Suprapubic skin (tissue), 4 donors: ENCODE data around the gene SECISBP2.

Source experiments
- EP300 ChIP-seq: sonication (generic); formaldehyde crosslinking; IDR thresholded peaks from one replicate; pipeline ENCODE4 v1.6.1; 2017; ENCODE audit warnings: antibody characterized with exemption
- POLR2A ChIP-seq, 2 donors: fragments of 450-650 bp; IDR thresholded peaks; one replicate each; pipeline ENCODE4 v1.6.1; 2017; ENCODE audit warnings: antibody characterized with exemption in 2 of 2, mild to moderate bottlenecking in 2 of 2, moderate library complexity in 2 of 2
- POLR2AphosphoS5 ChIP-seq, 3 donors: sonication (generic); formaldehyde crosslinking; IDR thresholded peaks; one replicate each; pipeline ENCODE4 v1.6.1; 2017; ENCODE audit warnings: antibody characterized with exemption in 3 of 3
- TF ChIP-seq, protein P1 (sequence below), 2 donors: fragments of 200-600 bp in 1 of 2; fragments of 450-650 bp in 1 of 2; sonication (generic) in 1 of 2; IDR thresholded peaks; one replicate each; pipeline ENCODE4 v1.5.1; 2016 to 2019; ENCODE audit warnings: antibody characterized with exemption in 2 of 2, mild to moderate bottlenecking in 1 of 2, moderate library complexity in 1 of 2

DNA sequence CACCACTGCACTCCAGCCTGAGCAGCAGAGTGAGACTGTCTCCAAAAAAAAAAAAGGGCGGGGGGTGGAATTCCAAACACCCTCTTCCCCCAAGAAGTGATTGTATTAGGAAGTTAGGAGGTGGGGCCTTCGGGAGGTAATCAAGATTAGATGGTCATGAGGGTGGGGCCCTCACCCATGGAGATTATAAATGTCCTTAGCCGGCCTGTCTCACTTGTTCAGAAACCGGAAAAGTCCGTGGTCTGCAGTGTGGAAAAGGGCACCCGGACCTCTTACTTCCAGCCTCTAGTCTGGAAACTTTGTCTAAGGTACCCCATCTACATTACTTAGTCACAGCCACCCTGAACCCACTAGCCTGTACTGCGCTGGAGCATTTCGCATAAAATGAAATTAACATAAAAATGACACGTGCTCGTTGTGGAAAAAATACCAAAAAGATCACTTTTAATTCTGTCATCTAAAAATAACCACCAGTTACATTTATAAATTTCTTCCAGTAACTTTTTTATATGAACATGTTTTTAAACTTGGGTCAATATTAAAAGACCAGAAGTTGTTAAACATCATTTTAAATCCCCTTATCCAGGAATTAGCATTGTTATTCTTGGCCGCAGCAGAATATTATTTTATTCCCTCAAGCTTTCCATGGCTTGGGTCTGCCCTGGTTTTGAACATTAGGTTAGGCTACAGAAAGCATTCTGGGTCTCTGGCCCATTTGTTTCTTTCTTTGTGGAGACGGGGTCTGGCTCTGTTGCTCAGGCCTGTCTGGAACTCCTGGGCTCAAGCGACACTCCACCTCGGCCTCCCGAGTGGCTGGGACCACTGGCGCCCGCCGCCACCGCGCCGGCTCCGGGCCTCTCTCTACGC lies 8.5 kb upstream of the SECISBP2 start:
- TF ChIP-seq, protein P1, sequence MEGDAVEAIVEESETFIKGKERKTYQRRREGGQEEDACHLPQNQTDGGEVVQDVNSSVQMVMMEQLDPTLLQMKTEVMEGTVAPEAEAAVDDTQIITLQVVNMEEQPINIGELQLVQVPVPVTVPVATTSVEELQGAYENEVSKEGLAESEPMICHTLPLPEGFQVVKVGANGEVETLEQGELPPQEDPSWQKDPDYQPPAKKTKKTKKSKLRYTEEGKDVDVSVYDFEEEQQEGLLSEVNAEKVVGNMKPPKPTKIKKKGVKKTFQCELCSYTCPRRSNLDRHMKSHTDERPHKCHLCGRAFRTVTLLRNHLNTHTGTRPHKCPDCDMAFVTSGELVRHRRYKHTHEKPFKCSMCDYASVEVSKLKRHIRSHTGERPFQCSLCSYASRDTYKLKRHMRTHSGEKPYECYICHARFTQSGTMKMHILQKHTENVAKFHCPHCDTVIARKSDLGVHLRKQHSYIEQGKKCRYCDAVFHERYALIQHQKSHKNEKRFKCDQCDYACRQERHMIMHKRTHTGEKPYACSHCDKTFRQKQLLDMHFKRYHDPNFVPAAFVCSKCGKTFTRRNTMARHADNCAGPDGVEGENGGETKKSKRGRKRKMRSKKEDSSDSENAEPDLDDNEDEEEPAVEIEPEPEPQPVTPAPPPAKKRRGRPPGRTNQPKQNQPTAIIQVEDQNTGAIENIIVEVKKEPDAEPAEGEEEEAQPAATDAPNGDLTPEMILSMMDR (IDR thresholded peaks at IDR 0.05), result no peak
- TF ChIP-seq POLR2A (IDR thresholded peaks at IDR 0.05) (no peak), EP300 (no peak), POLR2AphosphoS5 (IDR thresholded peaks at IDR 0.05) (no peak)
